NT2/D1 (cell line): Measurements from ENCODE around the gene TENM3.

Experiments
- SUZ12 ChIP-seq: IDR thresholded peaks from 2 replicates; pipeline ENCODE4 v1.6.1; 2011; ENCODE audit not compliant: insufficient read length, insufficient read depth; ENCODE audit errors: extremely low read depth
- YY1 ChIP-seq: IDR thresholded peaks from 2 replicates; pipeline ENCODE4 v1.6.1; 2011; ENCODE audit not compliant: insufficient read length, insufficient read depth
- ZNF274 ChIP-seq: IDR thresholded peaks from 2 replicates; pipeline ENCODE4 v1.6.1; 2011; ENCODE audit warnings: mild to moderate bottlenecking, low read depth, low read length

DNA sequence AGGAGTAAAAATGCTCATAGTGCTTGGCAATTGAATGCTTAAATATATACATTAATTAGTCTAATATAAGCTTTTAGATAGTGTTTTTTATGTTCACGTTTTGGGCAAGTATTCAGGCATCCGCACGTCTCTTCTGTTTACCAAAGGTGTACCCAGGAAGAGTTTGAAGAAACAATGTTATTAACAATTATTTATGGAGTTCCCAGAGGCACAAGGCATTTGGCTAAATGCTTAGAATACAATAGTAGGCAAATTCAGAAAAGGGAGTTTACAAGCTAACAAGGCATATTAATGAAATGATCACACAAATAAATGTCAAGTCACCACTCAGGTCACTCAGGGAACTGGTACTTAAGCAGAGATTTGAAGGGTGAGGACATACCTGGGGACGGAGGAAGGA, 294.8 kb downstream of the TENM3 start:
- TF ChIP-seq SUZ12 (no peak), YY1 (no peak), ZNF274 (no peak)
